ENCODE results near the gene KANSL1.

KANSL1 gene

GRCh38 chr17:46148247-46148646, 45.0 kb downstream of the KANSL1 start:
- no peak overlapping the region for H3K9ac ChIP-seq (ENCODE audit: low read depth, low read length)
- no peak overlapping the region for H3K4me3 ChIP-seq (ENCODE audit: low read length)
- H3K27ac ChIP-seq (ENCODE audit: low read length): no peak overlapping the region
- H3K9me3 ChIP-seq (ENCODE audit: insufficient read depth, low read depth, low read length): no peaks in the 10 kb centered on the region
- no peaks in the 10 kb centered on the region for H3K36me3 ChIP-seq (ENCODE audit: insufficient read depth, low read depth, low read length)
- no peaks in the 10 kb centered on the region for H3K27me3 ChIP-seq (ENCODE audit: insufficient read depth, low read length)
- peaks cover 27% of the 10 kb centered on the region; the same call in 1 of the 2 replicates for H3K4me1 ChIP-seq (ENCODE audit: insufficient read depth, low read length)

- H3K4me3 ChIP-seq (ENCODE audit: low read length): no peak overlapping the region
- H3K4me1 ChIP-seq (ENCODE audit: insufficient read depth, low read length): peaks cover 18% of the 10 kb centered on the region; the same call in 1 of the 2 replicates
- no peak overlapping the region for H3K9ac ChIP-seq (ENCODE audit: low read depth, low read length)
- no peaks in the 10 kb centered on the region for H3K36me3 ChIP-seq (ENCODE audit: insufficient read depth, low read depth, low read length)
- H3K27me3 ChIP-seq (ENCODE audit: insufficient read depth, low read length): no peaks in the 10 kb centered on the region
- H3K27ac ChIP-seq (ENCODE audit: low read length): no peak overlapping the region
- H3K9me3 ChIP-seq (ENCODE audit: insufficient read depth, low read depth, low read length): no peaks in the 10 kb centered on the region
These were observed 45.9 kb downstream of the KANSL1 start for GRCh38 chr17:46147296-46147695.

- Histone ChIP-seq H3K36me3 (ENCODE audit: insufficient read depth, low read depth, low read length) (no peaks in the 10 kb centered on the region), H3K4me1 (ENCODE audit: insufficient read depth, low read length) (peaks cover 25% of the 10 kb centered on the region; the same call in 1 of the 2 replicates), H3K27me3 (ENCODE audit: insufficient read depth, low read length) (no peaks in the 10 kb centered on the region), H3K9me3 (ENCODE audit: insufficient read depth, low read depth, low read length) (no peaks in the 10 kb centered on the region), H3K9ac (ENCODE audit: low read depth, low read length) (no peak overlapping the region), H3K4me3 (ENCODE audit: low read length) (no peak overlapping the region), H3K27ac (ENCODE audit: low read length) (no peak overlapping the region)
These were observed 49.0 kb downstream of the KANSL1 start for GRCh38 chr17:46144246-46144645.

GRCh38 chr17:46143827-46144236, 49.4 kb downstream of the KANSL1 start:
- H3K9ac ChIP-seq (ENCODE audit: low read depth, low read length): no peak overlapping the region
- H3K27me3 ChIP-seq (ENCODE audit: insufficient read depth, low read length): no peaks in the 10 kb centered on the region
- H3K9me3 ChIP-seq (ENCODE audit: insufficient read depth, low read depth, low read length): no peaks in the 10 kb centered on the region
- H3K4me3 ChIP-seq (ENCODE audit: low read length): no peak overlapping the region
- no peaks in the 10 kb centered on the region for H3K36me3 ChIP-seq (ENCODE audit: insufficient read depth, low read depth, low read length)
- no peak overlapping the region for H3K27ac ChIP-seq (ENCODE audit: low read length)
- peaks cover 25% of the 10 kb centered on the region; the same call in 1 of the 2 replicates for H3K4me1 ChIP-seq (ENCODE audit: insufficient read depth, low read length)

- H3K9me3 ChIP-seq (ENCODE audit: insufficient read depth, low read depth, low read length): no peaks in the 10 kb centered on the region
- no peaks in the 10 kb centered on the region for H3K36me3 ChIP-seq (ENCODE audit: insufficient read depth, low read depth, low read length)
- H3K4me3 ChIP-seq (ENCODE audit: low read length): no peak overlapping the region
- peaks cover 31% of the 10 kb centered on the region; the same call in 1 of the 2 replicates for H3K4me1 ChIP-seq (ENCODE audit: insufficient read depth, low read length)
- H3K9ac ChIP-seq (ENCODE audit: low read depth, low read length): no peak overlapping the region
- no peak overlapping the region for H3K27ac ChIP-seq (ENCODE audit: low read length)
- H3K27me3 ChIP-seq (ENCODE audit: insufficient read depth, low read length): no peaks in the 10 kb centered on the region
These were observed 51.6 kb downstream of the KANSL1 start for GRCh38 chr17:46141645-46142044.

GRCh38 chr17:46140645-46141197, 52.5 kb downstream of the KANSL1 start:
- H3K27ac ChIP-seq (ENCODE audit: low read length): no peak overlapping the region
- no peaks in the 10 kb centered on the region for H3K36me3 ChIP-seq (ENCODE audit: insufficient read depth, low read depth, low read length)
- H3K4me3 ChIP-seq (ENCODE audit: low read length): no peak overlapping the region
- H3K9ac ChIP-seq (ENCODE audit: low read depth, low read length): no peak overlapping the region
- peaks cover 27% of the 10 kb centered on the region; the same call in 1 of the 2 replicates for H3K4me1 ChIP-seq (ENCODE audit: insufficient read depth, low read length)
- no peaks in the 10 kb centered on the region for H3K9me3 ChIP-seq (ENCODE audit: insufficient read depth, low read depth, low read length)
- no peaks in the 10 kb centered on the region for H3K27me3 ChIP-seq (ENCODE audit: insufficient read depth, low read length)

GRCh38 chr17:46139432-46140210, 53.6 kb downstream of the KANSL1 start:
- Histone ChIP-seq H3K27ac (ENCODE audit: low read length) (no peak overlapping the region), H3K4me3 (ENCODE audit: low read length) (no peak overlapping the region), H3K36me3 (ENCODE audit: insufficient read depth, low read depth, low read length) (no peaks in the 10 kb centered on the region), H3K4me1 (ENCODE audit: insufficient read depth, low read length) (peaks cover 20% of the 10 kb centered on the region; the same call in 1 of the 2 replicates), H3K9me3 (ENCODE audit: insufficient read depth, low read depth, low read length) (no peaks in the 10 kb centered on the region), H3K27me3 (ENCODE audit: insufficient read depth, low read length) (no peaks in the 10 kb centered on the region), H3K9ac (ENCODE audit: low read depth, low read length) (no peak overlapping the region)

- no peaks in the 10 kb centered on the region for H3K27me3 ChIP-seq (ENCODE audit: insufficient read depth, low read length)
- H3K4me1 ChIP-seq (ENCODE audit: insufficient read depth, low read length): peaks cover 14% of the 10 kb centered on the region; the same call in 1 of the 2 replicates
- no peaks in the 10 kb centered on the region for H3K9me3 ChIP-seq (ENCODE audit: insufficient read depth, low read depth, low read length)
- no peak overlapping the region for H3K27ac ChIP-seq (ENCODE audit: low read length)
- no peaks in the 10 kb centered on the region for H3K36me3 ChIP-seq (ENCODE audit: insufficient read depth, low read depth, low read length)
- no peak overlapping the region for H3K4me3 ChIP-seq (ENCODE audit: low read length)
- no peak overlapping the region for H3K9ac ChIP-seq (ENCODE audit: low read depth, low read length)
These were observed 54.8 kb downstream of the KANSL1 start for GRCh38 chr17:46138473-46138872.

- peaks cover 20% of the 10 kb centered on the region; the same call in 1 of the 2 replicates for H3K4me1 ChIP-seq (ENCODE audit: insufficient read depth, low read length)
These were observed 56.4 kb downstream of the KANSL1 start for GRCh38 chr17:46136820-46137219.

GRCh38 chr17:46135879-46136563, 57.2 kb downstream of the KANSL1 start:
- Histone ChIP-seq H3K4me1 (ENCODE audit: insufficient read depth, low read length) (peaks cover 21% of the 10 kb centered on the region), H3K27ac (ENCODE audit: low read length) (no peak overlapping the region), H3K9ac (ENCODE audit: low read depth, low read length) (no peak overlapping the region)

More at GRCh38 chr17:46136820-46137219, 56.4 kb downstream of the KANSL1 start:
- Histone ChIP-seq H3K27ac (ENCODE audit: low read length) (no peak overlapping the region), H3K9me3 (ENCODE audit: insufficient read depth, low read depth, low read length) (no peaks in the 10 kb centered on the region), H3K9ac (ENCODE audit: low read depth, low read length) (no peak overlapping the region), H3K4me3 (ENCODE audit: low read length) (no peak overlapping the region), H3K27me3 (ENCODE audit: insufficient read depth, low read length) (no peaks in the 10 kb centered on the region), H3K36me3 (ENCODE audit: insufficient read depth, low read depth, low read length) (no peaks in the 10 kb centered on the region)

GRCh38 chr17:46135126-46135812, 58.0 kb downstream of the KANSL1 start:
- Histone ChIP-seq H3K27ac (ENCODE audit: low read length) (no peak overlapping the region), H3K36me3 (ENCODE audit: insufficient read depth, low read depth, low read length) (no peaks in the 10 kb centered on the region), H3K9me3 (ENCODE audit: insufficient read depth, low read depth, low read length) (no peaks in the 10 kb centered on the region), H3K4me1 (ENCODE audit: insufficient read depth, low read length) (peaks cover 28% of the 10 kb centered on the region), H3K4me3 (ENCODE audit: low read length) (no peak overlapping the region), H3K27me3 (ENCODE audit: insufficient read depth, low read length) (no peaks in the 10 kb centered on the region), H3K9ac (ENCODE audit: low read depth, low read length) (no peak overlapping the region)

More at GRCh38 chr17:46135879-46136563, 57.2 kb downstream of the KANSL1 start:
- Histone ChIP-seq H3K9me3 (ENCODE audit: insufficient read depth, low read depth, low read length) (no peaks in the 10 kb centered on the region), H3K27me3 (ENCODE audit: insufficient read depth, low read length) (no peaks in the 10 kb centered on the region), H3K36me3 (ENCODE audit: insufficient read depth, low read depth, low read length) (no peaks in the 10 kb centered on the region), H3K4me3 (ENCODE audit: low read length) (no peak overlapping the region)

Measured in iPS-20b (cell line).